Measurements from ENCODE around the gene WWC2. TPM values are rescaled to one million over a fixed set of nuclear protein-coding genes. Genes with fewer than 3 reads are reported as not detected.

WWC2 gene
- total RNA-seq, 1 donor from 2014 or later = 39.6 TPM

DNA sequence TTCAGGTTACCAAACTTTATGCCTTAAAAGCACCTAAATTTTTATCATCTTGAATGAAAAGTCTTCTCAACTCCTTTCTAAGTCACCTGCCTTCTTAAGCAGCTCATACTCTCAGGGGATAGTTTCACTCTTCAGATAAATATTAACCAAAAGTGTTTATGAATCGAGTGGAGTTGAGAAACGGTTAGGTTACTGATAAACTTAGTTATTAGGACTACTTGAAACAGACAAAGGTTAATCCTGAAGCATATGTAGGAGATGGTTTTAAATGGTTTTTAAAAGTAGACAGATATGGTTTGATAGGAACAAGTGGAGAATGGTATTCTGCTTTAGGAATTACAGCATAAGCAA is 188.2 kb downstream of the WWC2 start:
- H3K4me2 ChIP-seq = no peak overlapping the region
- no peak overlapping the region for H3K27ac ChIP-seq
- no peaks in the 10 kb centered on the region for H3K79me2 ChIP-seq (ENCODE audit: low read depth)
- peaks cover 3% of the 10 kb centered on the region for H3K4me1 Mint-ChIP-seq
- no peak overlapping the region for H3K9ac ChIP-seq
- H3K4me3 ChIP-seq = no peak overlapping the region
- no peaks in the 10 kb centered on the region for H3F3A ChIP-seq (ENCODE audit: low read depth)
- no peak overlapping the region for H2AFZ ChIP-seq (replicated peaks)
- peaks cover 29% of the 10 kb centered on the region for H3K36me3 Mint-ChIP-seq
- peaks cover 5% of the 10 kb centered on the region for H3K27me3 Mint-ChIP-seq (ENCODE audit: insufficient read depth, low read depth)
- H3K9me3 ChIP-seq (ENCODE audit: low read depth) = no peaks in the 10 kb centered on the region
- TF ChIP-seq, protein P1, sequence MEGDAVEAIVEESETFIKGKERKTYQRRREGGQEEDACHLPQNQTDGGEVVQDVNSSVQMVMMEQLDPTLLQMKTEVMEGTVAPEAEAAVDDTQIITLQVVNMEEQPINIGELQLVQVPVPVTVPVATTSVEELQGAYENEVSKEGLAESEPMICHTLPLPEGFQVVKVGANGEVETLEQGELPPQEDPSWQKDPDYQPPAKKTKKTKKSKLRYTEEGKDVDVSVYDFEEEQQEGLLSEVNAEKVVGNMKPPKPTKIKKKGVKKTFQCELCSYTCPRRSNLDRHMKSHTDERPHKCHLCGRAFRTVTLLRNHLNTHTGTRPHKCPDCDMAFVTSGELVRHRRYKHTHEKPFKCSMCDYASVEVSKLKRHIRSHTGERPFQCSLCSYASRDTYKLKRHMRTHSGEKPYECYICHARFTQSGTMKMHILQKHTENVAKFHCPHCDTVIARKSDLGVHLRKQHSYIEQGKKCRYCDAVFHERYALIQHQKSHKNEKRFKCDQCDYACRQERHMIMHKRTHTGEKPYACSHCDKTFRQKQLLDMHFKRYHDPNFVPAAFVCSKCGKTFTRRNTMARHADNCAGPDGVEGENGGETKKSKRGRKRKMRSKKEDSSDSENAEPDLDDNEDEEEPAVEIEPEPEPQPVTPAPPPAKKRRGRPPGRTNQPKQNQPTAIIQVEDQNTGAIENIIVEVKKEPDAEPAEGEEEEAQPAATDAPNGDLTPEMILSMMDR (IDR thresholded peaks at IDR 0.05) = no peak
- peaks cover 5% of the 10 kb centered on the region for H3K36me3 ChIP-seq
- DNase-seq (ENCODE audit: low spot score) = no peak
- no peaks in the 10 kb centered on the region for H3K4me1 ChIP-seq
- no peaks in the 10 kb centered on the region for H4K20me1 ChIP-seq (ENCODE audit: low read depth)
- H3K4me3 Mint-ChIP-seq = no peak overlapping the region
- no peaks in the 10 kb centered on the region for H3K9me3 Mint-ChIP-seq
- no peaks in the 10 kb centered on the region for H3K27me3 ChIP-seq
- H3K27ac Mint-ChIP-seq = no peak overlapping the region

GRCh38 chr4:183287677-183288076 is 188.6 kb downstream of the WWC2 start:
- Histone ChIP-seq H4K20me1 (ENCODE audit: low read depth) (no peaks in the 10 kb centered on the region), H3K36me3 (peaks cover 5% of the 10 kb centered on the region), H3K79me2 (ENCODE audit: low read depth) (no peaks in the 10 kb centered on the region), H3K9ac (no peak overlapping the region), H3K27me3 (no peaks in the 10 kb centered on the region), H2AFZ (replicated peaks) (no peak overlapping the region), H3F3A (ENCODE audit: low read depth) (no peaks in the 10 kb centered on the region), H3K9me3 (ENCODE audit: low read depth) (no peaks in the 10 kb centered on the region), H3K27ac (no peak overlapping the region), H3K4me1 (no peaks in the 10 kb centered on the region), H3K4me3 (no peak overlapping the region), H3K4me2 (no peak overlapping the region)
- H3K4me3 Mint-ChIP-seq = no peak overlapping the region
- H3K36me3 Mint-ChIP-seq = peaks cover 31% of the 10 kb centered on the region
- TF ChIP-seq EZH2 (IDR thresholded peaks at IDR 0.05) (no peak), EZH2phosphoT487 (IDR thresholded peaks at IDR 0.05) (no peak)
- TF ChIP-seq, protein P1 (IDR thresholded peaks at IDR 0.05) = no peak
- peaks cover 5% of the 10 kb centered on the region for H3K27me3 Mint-ChIP-seq (ENCODE audit: insufficient read depth, low read depth)
- no peak for DNase-seq (ENCODE audit: low spot score)
- H3K4me1 Mint-ChIP-seq = peaks cover 3% of the 10 kb centered on the region
- no peaks in the 10 kb centered on the region for H3K9me3 Mint-ChIP-seq
- no peak overlapping the region for H3K27ac Mint-ChIP-seq

DNA sequence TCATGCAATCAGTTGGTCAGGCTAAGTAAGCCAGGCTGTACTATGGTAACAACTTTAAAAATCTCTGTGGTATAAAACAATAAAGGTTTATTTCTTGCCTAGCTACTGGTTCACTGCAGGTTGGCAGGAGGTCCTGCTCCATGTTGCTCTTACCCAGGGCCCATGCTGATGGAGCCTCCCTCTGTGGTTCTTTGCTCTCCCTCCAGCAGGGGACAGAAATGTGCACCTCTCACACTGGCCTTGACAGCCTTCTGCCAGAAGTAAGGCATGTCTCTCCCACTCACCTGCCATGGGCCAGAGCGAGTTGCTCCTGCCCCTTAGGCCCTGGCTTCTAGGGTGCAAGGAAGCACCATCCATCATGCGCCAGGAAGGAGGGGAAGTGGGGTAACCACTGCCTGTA is 189.9 kb downstream of the WWC2 start:
- H3F3A ChIP-seq (ENCODE audit: low read depth) = no peaks in the 10 kb centered on the region
- H3K9me3 ChIP-seq (ENCODE audit: low read depth) = no peaks in the 10 kb centered on the region
- DNase-seq (ENCODE audit: low spot score) = no peak
- peaks cover 31% of the 10 kb centered on the region for H3K36me3 Mint-ChIP-seq
- H3K9me3 Mint-ChIP-seq = no peaks in the 10 kb centered on the region
- no peak overlapping the region for H3K4me3 ChIP-seq
- no peaks in the 10 kb centered on the region for H3K27me3 ChIP-seq
- no peak overlapping the region for H3K27ac ChIP-seq
- no peaks in the 10 kb centered on the region for H3K79me2 ChIP-seq (ENCODE audit: low read depth)
- no peak overlapping the region for H3K9ac ChIP-seq
- no peaks in the 10 kb centered on the region for H3K4me1 ChIP-seq
- H3K4me2 ChIP-seq = no peak overlapping the region
- TF ChIP-seq, protein P1 (IDR thresholded peaks at IDR 0.05) = no peak
- TF ChIP-seq EZH2 (IDR thresholded peaks at IDR 0.05) = no peak
- TF ChIP-seq EZH2phosphoT487 (IDR thresholded peaks at IDR 0.05) = no peak
- no peak overlapping the region for H2AFZ ChIP-seq (replicated peaks)
- peaks cover under 1% of the 10 kb centered on the region for H3K36me3 ChIP-seq
- H3K4me3 Mint-ChIP-seq = no peak overlapping the region
- H3K4me1 Mint-ChIP-seq = peaks cover 3% of the 10 kb centered on the region
- no peak overlapping the region for H3K27ac Mint-ChIP-seq
- H3K27me3 Mint-ChIP-seq (ENCODE audit: insufficient read depth, low read depth) = peaks cover 5% of the 10 kb centered on the region
- H4K20me1 ChIP-seq (ENCODE audit: low read depth) = no peaks in the 10 kb centered on the region

GRCh38 chr4:183289688-183290087 is 190.6 kb downstream of the WWC2 start:
- Histone ChIP-seq H3K36me3 (peaks cover 4% of the 10 kb centered on the region), H3K9ac (no peak overlapping the region), H3K4me1 (no peaks in the 10 kb centered on the region), H3K27ac (no peak overlapping the region), H2AFZ (replicated peaks) (no peak overlapping the region), H3F3A (ENCODE audit: low read depth) (no peaks in the 10 kb centered on the region), H3K27me3 (no peaks in the 10 kb centered on the region), H3K4me3 (no peak overlapping the region), H3K9me3 (ENCODE audit: low read depth) (no peaks in the 10 kb centered on the region), H3K79me2 (ENCODE audit: low read depth) (no peaks in the 10 kb centered on the region), H4K20me1 (ENCODE audit: low read depth) (no peaks in the 10 kb centered on the region), H3K4me2 (no peak overlapping the region)
- no peak for DNase-seq (ENCODE audit: low spot score)
- TF ChIP-seq, protein P1 (IDR thresholded peaks at IDR 0.05) = no peak
- Mint-ChIP-seq H3K9me3 (no peaks in the 10 kb centered on the region), H3K27me3 (ENCODE audit: insufficient read depth, low read depth) (peaks cover 5% of the 10 kb centered on the region), H3K4me1 (peaks cover 3% of the 10 kb centered on the region), H3K27ac (no peak overlapping the region), H3K4me3 (no peak overlapping the region), H3K36me3 (peaks cover 28% of the 10 kb centered on the region)
